ENCODE data around the gene ITGA3.

ITGA3 gene

DNA sequence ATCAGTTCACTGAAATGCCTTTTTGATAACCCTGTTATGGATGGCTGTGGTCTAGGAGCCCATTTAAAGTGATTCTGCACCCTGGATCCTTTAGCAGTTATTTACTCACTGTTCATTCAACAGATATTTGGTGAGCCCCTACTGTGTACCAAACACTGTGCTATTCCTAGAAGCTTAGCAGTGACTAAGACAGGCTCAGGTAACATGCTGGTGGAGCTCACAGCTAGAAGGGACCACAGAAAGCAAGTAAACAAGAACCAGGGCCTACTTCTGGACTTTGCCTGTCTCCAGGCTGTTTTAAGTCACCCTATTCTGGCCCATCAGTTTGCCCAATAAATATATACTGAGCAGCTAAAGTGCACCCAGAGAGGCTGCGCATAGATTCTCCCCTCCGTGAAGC lies 11.1 kb downstream of the ITGA3 start:
- no peak overlapping the region for H3K4me2 ChIP-seq (ENCODE audit: insufficient read depth, low read length)
- H3K4me3 ChIP-seq (ENCODE audit: low read depth in 1 of 2, low read length in 2 of 2), result no peak overlapping the region
- H3K9me3 ChIP-seq (ENCODE audit: insufficient read depth, low read length, severe bottlenecking), result no peaks in the 10 kb centered on the region
- H2AFZ ChIP-seq (ENCODE audit: low read depth, low read length), result no peak overlapping the region
- H3K79me2 ChIP-seq (ENCODE audit: insufficient read depth, low read length), result no peaks in the 10 kb centered on the region
- ATAC-seq (ENCODE audit: insufficient read depth, low read depth) (no peak), DNase-seq (no peak)
- TF ChIP-seq CTCF (IDR thresholded peaks at IDR 0.05; ENCODE audit: borderline replicate concordance, extremely low read depth, low read length, poor library complexity, severe bottlenecking) (no peak), EZH2 (IDR thresholded peaks at IDR 0.05; ENCODE audit: borderline replicate concordance, low read depth, low read length, severe bottlenecking) (no peak)
- H3K36me3 ChIP-seq (ENCODE audit: insufficient read depth, low read length), result no peaks in the 10 kb centered on the region
- H3K9ac ChIP-seq (ENCODE audit: low read depth, low read length), result no peak overlapping the region
- peaks cover 4% of the 10 kb centered on the region for H4K20me1 ChIP-seq (ENCODE audit: insufficient read depth, low read length)
- no peak overlapping the region for H3K27ac ChIP-seq (ENCODE audit: low read length)
- no peaks in the 10 kb centered on the region for H3K4me1 ChIP-seq (ENCODE audit: insufficient read depth, low read length)
- peaks cover 15% of the 10 kb centered on the region for H3K27me3 ChIP-seq (ENCODE audit: insufficient read depth, low read length, poor library complexity)

GRCh38 chr17:50067996-50068395 lies 12.1 kb downstream of the ITGA3 start:
- Histone ChIP-seq H2AFZ (ENCODE audit: low read depth, low read length) (no peak overlapping the region), H3K27me3 (ENCODE audit: insufficient read depth, low read length, poor library complexity) (peaks cover 14% of the 10 kb centered on the region), H3K4me1 (ENCODE audit: insufficient read depth, low read length) (no peaks in the 10 kb centered on the region), H3K4me2 (ENCODE audit: insufficient read depth, low read length) (no peak overlapping the region), H3K27ac (ENCODE audit: low read length) (no peak overlapping the region), H4K20me1 (ENCODE audit: insufficient read depth, low read length) (peaks cover 4% of the 10 kb centered on the region), H3K36me3 (ENCODE audit: insufficient read depth, low read length) (no peaks in the 10 kb centered on the region), H3K9me3 (ENCODE audit: insufficient read depth, low read length, severe bottlenecking) (no peaks in the 10 kb centered on the region), H3K79me2 (ENCODE audit: insufficient read depth, low read length) (no peaks in the 10 kb centered on the region), H3K4me3 (ENCODE audit: low read depth in 1 of 2, low read length in 2 of 2) (no peak overlapping the region), H3K9ac (ENCODE audit: low read depth, low read length) (no peak overlapping the region)
- no peak for TF ChIP-seq CTCF (IDR thresholded peaks at IDR 0.05; ENCODE audit: borderline replicate concordance, extremely low read depth, low read length, poor library complexity, severe bottlenecking)
- TF ChIP-seq EZH2 (IDR thresholded peaks at IDR 0.05; ENCODE audit: borderline replicate concordance, low read depth, low read length, severe bottlenecking), result no peak
- DNase-seq, result no peak
- ATAC-seq (ENCODE audit: insufficient read depth, low read depth), result no peak

DNA sequence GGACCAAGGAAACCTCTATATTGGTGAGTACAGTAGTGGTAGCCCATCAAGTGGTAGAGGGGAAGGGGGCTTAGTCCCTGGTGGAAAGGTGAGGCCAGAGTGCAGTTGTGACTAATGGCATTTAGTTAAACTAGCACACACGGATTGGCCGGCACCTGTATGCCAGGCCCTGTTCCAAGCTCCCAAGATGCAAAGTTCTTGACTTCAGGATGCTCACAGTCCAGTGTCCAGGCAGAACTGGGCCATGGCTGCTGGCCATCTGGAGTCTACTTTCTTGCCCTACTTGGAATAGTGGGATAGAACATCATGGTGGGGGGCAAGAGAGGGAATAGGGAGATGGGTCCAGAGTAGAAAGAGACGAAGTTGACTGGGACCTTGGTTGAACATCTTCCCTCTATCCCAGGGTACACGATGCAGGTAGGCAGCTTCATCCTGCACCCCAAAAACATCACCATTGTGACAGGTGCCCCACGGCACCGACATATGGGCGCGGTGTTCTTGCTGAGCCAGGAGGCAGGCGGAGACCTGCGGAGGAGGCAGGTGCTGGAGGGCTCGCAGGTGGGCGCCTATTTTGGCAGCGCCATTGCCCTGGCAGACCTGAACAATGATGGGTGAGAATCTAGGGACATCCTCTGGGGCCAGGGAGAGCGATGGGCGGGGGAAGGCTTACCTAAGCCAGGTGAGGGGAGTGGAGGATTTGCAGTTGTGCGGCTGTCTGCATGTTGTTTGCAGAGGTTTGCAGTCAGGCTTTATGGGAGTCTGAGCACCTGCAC lies 15.2 kb downstream of the ITGA3 start:
- Histone ChIP-seq H3K79me2 (ENCODE audit: insufficient read depth, low read length) (no peaks in the 10 kb centered on the region), H3K4me2 (ENCODE audit: insufficient read depth, low read length) (no peak overlapping the region), H3K4me1 (ENCODE audit: insufficient read depth, low read length) (no peaks in the 10 kb centered on the region), H3K9ac (ENCODE audit: low read depth, low read length) (no peak overlapping the region), H3K27me3 (ENCODE audit: insufficient read depth, low read length, poor library complexity) (peaks cover 13% of the 10 kb centered on the region), H4K20me1 (ENCODE audit: insufficient read depth, low read length) (peaks cover 3% of the 10 kb centered on the region), H2AFZ (ENCODE audit: low read depth, low read length) (no peak overlapping the region), H3K9me3 (ENCODE audit: insufficient read depth, low read length, severe bottlenecking) (no peaks in the 10 kb centered on the region), H3K36me3 (ENCODE audit: insufficient read depth, low read length) (no peaks in the 10 kb centered on the region), H3K27ac (ENCODE audit: low read length) (no peak overlapping the region), H3K4me3 (ENCODE audit: low read depth in 1 of 2, low read length in 2 of 2) (no peak overlapping the region)
- no peak for DNase-seq
- no peak for ATAC-seq (ENCODE audit: insufficient read depth, low read depth)
- no peak for TF ChIP-seq EZH2 (IDR thresholded peaks at IDR 0.05; ENCODE audit: borderline replicate concordance, low read depth, low read length, severe bottlenecking)
- TF ChIP-seq CTCF (IDR thresholded peaks at IDR 0.05; ENCODE audit: borderline replicate concordance, extremely low read depth, low read length, poor library complexity, severe bottlenecking), result no peak

Data from DND-41 (cell line).